GM21737 (cell line): ENCODE measurements around the gene MATN4.

Source experiments
- ATAC-seq: cut with Tn5 transposase; IDR thresholded peaks from one replicate; pipeline ENCODE4 v1.9.1; 2021; ENCODE audit warnings: mild to moderate bottlenecking, moderate library complexity; ENCODE audit not compliant: unreplicated experiment

The MATN4 gene

DNA sequence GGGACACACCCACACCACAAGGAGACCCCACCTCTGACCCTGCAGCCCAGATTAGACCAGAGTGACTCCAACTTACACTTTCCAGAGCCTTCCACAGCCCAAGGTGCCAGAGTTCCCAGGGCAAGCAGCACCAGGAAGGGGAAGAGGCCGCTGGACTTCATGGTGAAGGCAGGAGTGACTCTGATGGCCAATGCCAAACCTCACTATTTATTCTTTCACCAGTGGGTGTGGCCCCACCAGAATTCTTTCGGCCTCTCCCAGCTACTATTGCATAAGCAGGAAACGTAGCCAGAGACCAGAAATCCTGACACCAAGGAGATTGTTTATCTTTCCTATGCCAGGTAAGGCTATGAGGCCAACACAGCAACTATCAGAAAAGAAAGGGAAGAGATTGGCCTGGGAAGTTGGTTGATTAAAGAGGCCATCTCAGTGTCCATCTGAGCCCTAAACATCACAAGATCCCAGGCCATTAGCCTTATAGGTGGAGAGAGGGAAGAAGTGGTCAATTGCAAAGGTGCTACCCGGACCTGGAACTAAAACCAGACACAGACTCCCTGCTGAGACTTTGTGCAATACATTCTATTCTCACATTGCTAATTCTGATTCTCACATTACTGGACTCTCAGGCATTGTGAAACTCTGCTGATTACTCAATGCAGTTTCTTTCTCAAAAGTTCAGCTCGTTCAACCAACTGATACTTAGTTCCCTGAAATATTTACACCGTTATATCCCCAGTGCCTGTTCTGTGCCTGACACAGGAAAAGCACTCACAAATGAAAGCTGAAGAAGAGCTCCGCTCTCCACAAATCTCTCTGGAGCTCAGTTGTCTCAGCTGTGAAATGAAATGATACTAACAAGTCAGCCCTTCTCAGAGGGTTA lies 53.5 kb downstream of the MATN4 start, which contains the start of gene SLPI:
Gene SLPI (minus strand): TSS at position 182 of the 880 bp plus-strand sequence. CDS start 21 bp downstream, at position 161.
- ATAC-seq, result no peak

DNA sequence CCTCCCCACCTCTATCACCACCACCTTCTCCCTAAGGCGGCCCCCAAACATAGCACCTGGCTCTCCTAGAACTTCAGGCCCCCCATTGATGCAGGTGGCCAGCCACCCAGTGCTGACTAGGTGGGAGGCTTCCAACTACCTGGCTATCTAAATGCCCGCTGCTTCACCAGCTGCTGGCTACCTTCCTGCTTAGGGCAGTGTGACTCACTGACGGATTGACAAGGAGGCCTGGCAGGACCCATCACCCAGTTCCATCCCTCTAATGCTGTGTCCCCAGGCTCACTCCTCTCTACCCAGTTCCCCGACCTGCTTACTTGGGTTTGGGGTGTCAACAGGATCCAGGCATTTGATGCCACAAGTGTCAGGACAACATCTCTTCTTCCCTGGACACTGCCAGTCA lies 54.8 kb downstream of the MATN4 start:
- no peak for ATAC-seq

DNA sequence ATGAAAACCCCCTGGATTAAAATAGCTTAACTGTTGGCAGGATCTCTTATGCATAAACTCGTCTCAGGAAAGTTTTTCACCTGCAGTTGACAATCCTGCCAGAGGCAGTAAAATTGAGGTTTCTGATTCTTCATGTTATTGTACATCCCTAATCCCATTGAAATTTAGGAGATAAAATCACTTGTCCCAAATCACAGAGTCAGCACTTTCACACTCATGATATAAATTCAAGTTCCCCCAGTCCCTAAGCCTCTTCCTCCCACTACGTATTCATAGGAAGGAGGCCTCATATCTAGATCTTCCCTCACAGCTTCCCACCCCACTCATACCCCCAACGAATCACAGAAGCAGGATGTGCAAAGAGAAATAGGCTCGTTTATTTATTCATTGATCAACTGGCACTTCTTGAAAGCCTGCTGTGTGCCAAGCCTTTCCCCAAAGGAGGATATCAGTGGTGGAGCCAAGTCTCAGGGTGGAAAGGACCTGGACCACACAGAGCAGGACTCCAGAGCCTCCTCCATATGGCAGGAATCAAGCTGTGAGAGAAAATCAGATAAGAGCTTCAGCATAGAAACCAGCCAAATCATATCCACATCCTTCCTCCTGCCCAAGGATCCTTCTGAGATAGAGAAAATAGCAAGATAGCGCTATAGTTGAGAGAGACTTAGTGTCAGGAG lies 56.1 kb downstream of the MATN4 start:
- no peak for ATAC-seq

DNA sequence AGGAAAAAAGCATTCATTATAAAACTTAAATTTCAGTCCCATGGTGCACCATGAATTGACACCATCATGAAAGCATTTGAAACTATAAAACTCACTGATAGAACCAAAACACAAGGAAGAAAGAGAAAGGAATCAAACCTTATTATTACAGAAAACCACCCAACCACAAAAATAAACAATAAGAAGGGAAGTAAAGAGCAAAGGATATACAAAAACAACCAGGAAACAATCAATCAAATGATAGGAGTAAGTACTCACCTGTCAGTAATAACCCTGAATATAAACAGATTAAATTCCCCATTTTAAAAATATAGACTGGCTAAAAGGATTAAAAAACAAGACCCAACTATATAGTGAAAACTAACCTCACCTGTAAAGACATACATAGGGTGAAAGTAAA lies 59.5 kb downstream of the MATN4 start:
- no peak for ATAC-seq

DNA sequence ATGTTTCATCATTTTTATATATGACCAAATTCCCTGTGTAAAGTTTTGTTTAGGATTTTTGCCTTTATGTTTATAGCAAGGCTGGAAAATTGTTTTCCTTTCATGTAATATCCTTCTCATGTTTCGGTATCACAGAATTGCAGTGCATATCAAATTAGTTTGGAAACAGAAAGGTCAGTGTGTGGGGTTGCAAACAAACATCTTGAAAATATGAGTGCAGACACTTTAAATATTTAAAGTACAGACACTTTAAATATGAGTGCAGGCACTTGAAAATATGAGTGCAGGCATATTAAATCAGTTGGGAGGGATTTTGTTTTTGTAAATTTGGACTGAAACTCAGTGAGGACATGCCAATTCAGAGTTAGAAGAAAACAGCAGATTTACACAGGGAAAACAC lies 60.2 kb downstream of the MATN4 start:
- no peak for ATAC-seq

DNA sequence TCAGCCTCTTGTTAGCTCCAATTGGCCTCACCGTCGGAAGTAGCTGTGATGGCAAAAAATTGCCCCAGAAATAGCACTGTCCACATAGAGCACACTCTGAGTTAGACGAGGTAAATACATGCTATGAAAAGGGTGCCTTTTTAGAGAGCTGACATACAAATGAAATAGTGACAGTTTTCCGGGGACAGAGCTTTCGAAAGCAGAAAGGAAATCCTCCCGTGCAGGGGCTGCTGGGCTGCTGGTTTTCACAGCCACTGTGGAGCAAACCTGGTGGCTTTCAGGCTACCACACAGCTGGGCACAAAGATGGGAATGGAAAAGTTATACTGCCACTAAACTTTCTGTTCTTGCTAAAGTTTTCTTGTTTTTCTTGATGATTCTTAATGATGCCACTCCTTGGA lies 62.0 kb downstream of the MATN4 start:
- no peak for ATAC-seq
